Sigmoid colon (tissue), 7 donors: ENCODE data around the gene GRIK3. TPM values are rescaled to one million over a fixed set of nuclear protein-coding genes. Genes with fewer than 3 reads are reported as not detected.

Source experiments
- DNase-seq: peaks from one replicate; pipeline ENCODE4 v3.0.0-alpha.2; 2019
- H3K27ac ChIP-seq, 4 donors: fragments of 200-600 bp; sonication (generic); one replicate each; pipeline ENCODE4 v1.5.1; 2016 to 2019; ENCODE audit warnings: mild to moderate bottlenecking in 1 of 4
- H3K27me3 ChIP-seq, 3 donors: fragments of 200-600 bp; sonication (generic); one replicate each; pipeline ENCODE4 v1.5.1; 2019; ENCODE audit warnings: mild to moderate bottlenecking in 1 of 3
- H3K36me3 ChIP-seq, 4 donors: fragments of 200-600 bp; sonication (generic); one replicate each; pipeline ENCODE4 v1.5.1; 2016 to 2019
- H3K4me1 ChIP-seq, 4 donors: fragments of 200-600 bp; sonication (generic); one replicate each; pipeline ENCODE4 v1.5.1; 2017 to 2019
- H3K4me3 ChIP-seq, 4 donors: fragments of 200-600 bp; sonication (generic); one replicate each; pipeline ENCODE4 v1.5.1; 2017 to 2019; ENCODE audit warnings: mild to moderate bottlenecking in 2 of 4, moderate library complexity in 1 of 4
- H3K9me3 ChIP-seq, 4 donors: fragments of 200-600 bp in 3 of 4; sonication (generic) in 3 of 4; one replicate each; pipeline versions ENCODE4 v1.5.1 to v1.6.1; 2013 to 2019
- CTCF ChIP-seq, 4 experiments: fragments of 450-650 bp in 3 of 4; fragments of 200-600 bp in 1 of 4; IDR thresholded peaks; one replicate each; pipeline ENCODE4 v1.5.1; 2016 to 2019; ENCODE audit warnings: antibody characterized with exemption in 4 of 4, mild to moderate bottlenecking in 3 of 4, moderate library complexity in 2 of 4
- EP300 ChIP-seq, 4 donors: sonication (generic); formaldehyde crosslinking; IDR thresholded peaks; one replicate each; pipeline ENCODE4 v1.6.1; 2017; ENCODE audit warnings: antibody characterized with exemption in 4 of 4
- POLR2A ChIP-seq, 2 donors: fragments of 450-650 bp; IDR thresholded peaks; one replicate each; pipeline ENCODE4 v1.6.1; 2016; ENCODE audit warnings: antibody characterized with exemption in 2 of 2, mild to moderate bottlenecking in 2 of 2, moderate library complexity in 2 of 2
- POLR2AphosphoS5 ChIP-seq, 4 donors: sonication (generic); formaldehyde crosslinking; IDR thresholded peaks; one replicate each; pipeline ENCODE4 v1.6.1; 2017; ENCODE audit warnings: antibody characterized with exemption in 4 of 4
- WGBS, 2 donors: extraction: QIAGEN DNeasy Blood & Tissue Kit; methylation state at CpG; one replicate each; pipeline ENCODE4 v1.1.7; 2013; 5-methylcytosine and 5-hydroxymethylcytosine counted together
- intact Hi-C: fragments of 100-400 bp; cut with DNase I; formaldehyde crosslinking; loops from one replicate; pipeline ENCODE4 v1.15.1; 2023
- polyA plus RNA-seq, 3 donors: library from polyadenylated mRNA; stranded (reverse); fragments of 200-250 nt; gene quantifications; one replicate each; pipeline ENCODE4 v1.2.3, GENCODE V29; 2013
- total RNA-seq, 4 donors: library from RNA; depleted of rRNA; stranded (reverse); fragments of >200 nt; gene quantifications; one replicate each; pipeline ENCODE4 v1.1.0, GENCODE V29; 2016
- donor health status: healthy with polysubstance abuse.
- donor health status: Bipolar disorder and iron deficiency.
- donor health status: healthy.

GRIK3 gene
- total and polyA plus RNA-seq, 7 donors, result 0.60 to 7.1 (median 3.4) TPM; not detected in 1

GRCh38 chr1:37001703-37002102 lies 32.6 kb downstream of the GRIK3 start:
- intact Hi-C loops, result no loop called here
- H3K27me3 ChIP-seq, result peaks cover 0 to 14% (median 0%) of the 10 kb centered on the region in 3 donors
- TF ChIP-seq POLR2AphosphoS5 (IDR thresholded peaks at IDR 0.05) (no peak), EP300 (IDR thresholded peaks at IDR 0.05) (no peak)
- no peaks in the 10 kb centered on the region for H3K36me3 ChIP-seq
- 15 to 27% methylated on average over 2 of the region's 2 CpGs for WGBS, 2 donors
- H3K27ac ChIP-seq, result no peak overlapping the region
- H3K4me3 ChIP-seq, result no peak overlapping the region
- no peak for DNase-seq
- peaks cover 0 to 10% (median 0%) of the 10 kb centered on the region in 4 donors for H3K4me1 ChIP-seq
- H3K9me3 ChIP-seq, result no peaks in the 10 kb centered on the region

- Histone ChIP-seq H3K36me3 (no peaks in the 10 kb centered on the region), H3K4me3 (no peak overlapping the region), H3K27ac (no peak overlapping the region), H3K9me3 (no peaks in the 10 kb centered on the region), H3K27me3 (peaks cover 0 to 21% (median 0%) of the 10 kb centered on the region in 3 donors), H3K4me1 (no peaks in the 10 kb centered on the region)
- no peak for TF ChIP-seq CTCF (IDR thresholded peaks at IDR 0.05)
- TF ChIP-seq POLR2AphosphoS5 (IDR thresholded peaks at IDR 0.05), result no peak
- TF ChIP-seq POLR2A (IDR thresholded peaks at IDR 0.05), result no peak
- TF ChIP-seq EP300 (IDR thresholded peaks at IDR 0.05), result no peak
- no peak for DNase-seq
- intact Hi-C loops, result no loop called here
- 91 to 94% methylated on average over 7 of the region's 7 CpGs for WGBS, 2 donors
Measured at GRCh38 chr1:36996106-36996505, 38.2 kb downstream of the GRIK3 start.

- TF ChIP-seq POLR2A (IDR thresholded peaks at IDR 0.05), result no peak
- no peak for TF ChIP-seq CTCF (IDR thresholded peaks at IDR 0.05)
- TF ChIP-seq EP300 (IDR thresholded peaks at IDR 0.05), result no peak
- no peak for TF ChIP-seq POLR2AphosphoS5 (IDR thresholded peaks at IDR 0.05)
- intact Hi-C loops, result no loop called here
- WGBS, 2 donors, result 58 to 68% methylated on average over 8 of the region's 8 CpGs
- Histone ChIP-seq H3K9me3 (no peaks in the 10 kb centered on the region), H3K4me3 (no peak overlapping the region), H3K27me3 (peaks cover 0 to 21% (median 0%) of the 10 kb centered on the region in 3 donors), H3K36me3 (no peaks in the 10 kb centered on the region), H3K4me1 (peaks cover 0 to 5% (median 0%) of the 10 kb centered on the region in 4 donors), H3K27ac (no peak overlapping the region)
- no peak for DNase-seq
Measured at GRCh38 chr1:36994868-36995267, 39.4 kb downstream of the GRIK3 start.

GRCh38 chr1:36994294-36994693 lies 40.0 kb downstream of the GRIK3 start:
- H3K4me3 ChIP-seq, result no peak overlapping the region
- H3K4me1 ChIP-seq, result peaks cover 0 to 9% (median 3%) of the 10 kb centered on the region in 4 donors
- no peaks in the 10 kb centered on the region for H3K9me3 ChIP-seq
- H3K27me3 ChIP-seq, result peaks cover 0 to 21% (median 0%) of the 10 kb centered on the region in 3 donors
- H3K27ac ChIP-seq, result no peak overlapping the region
- intact Hi-C loops, result no loop called here
- H3K36me3 ChIP-seq, result no peaks in the 10 kb centered on the region
- WGBS, 2 donors, result 59 to 89% methylated on average over 2 of the region's 2 CpGs
- TF ChIP-seq EP300 (IDR thresholded peaks at IDR 0.05), result no peak
- TF ChIP-seq POLR2AphosphoS5 (IDR thresholded peaks at IDR 0.05), result no peak
- TF ChIP-seq CTCF (IDR thresholded peaks at IDR 0.05), result no peak
- no peak for TF ChIP-seq POLR2A (IDR thresholded peaks at IDR 0.05)
- no peak for DNase-seq

GRCh38 chr1:36992139-36992943 lies 42.0 kb downstream of the GRIK3 start:
- Histone ChIP-seq H3K36me3 (no peaks in the 10 kb centered on the region), H3K4me3 (no peak overlapping the region), H3K4me1 (peaks cover 0 to 25% (median 18%) of the 10 kb centered on the region in 4 donors), H3K27me3 (peaks cover 0 to 12% (median 0%) of the 10 kb centered on the region in 3 donors), H3K27ac (no peak overlapping the region), H3K9me3 (no peaks in the 10 kb centered on the region)
- DNase-seq, result no peak
- no peak for TF ChIP-seq CTCF (IDR thresholded peaks at IDR 0.05)
- TF ChIP-seq EP300 (IDR thresholded peaks at IDR 0.05), result no peak
- no peak for TF ChIP-seq POLR2AphosphoS5 (IDR thresholded peaks at IDR 0.05)
- no peak for TF ChIP-seq POLR2A (IDR thresholded peaks at IDR 0.05)
- intact Hi-C loops, result no loop called here
- 73 to 82% methylated on average over 8 of the region's 8 CpGs for WGBS, 2 donors
